CD4-positive, alpha-beta T cell treated with Interleukin-15 for 1 hour (primary cell): ENCODE results near the gene NACC2.
"Not testable (repeated sequence)": the region's sequence is repeated elsewhere in the genome, so short reads cannot be mapped to it uniquely, and the experiment has no call there.

Experiments used
- DNase-seq: peaks from one replicate; pipeline ENCODE4 v3.0.0-alpha.2; 2020

NACC2 gene

GRCh38 chr9:136043441-136043991 is 51.6 kb downstream of the NACC2 start:
- DNase-seq: no peak

- DNase-seq: no peak
These were observed 52.5 kb downstream of the NACC2 start for GRCh38 chr9:136042541-136042940.

GRCh38 chr9:136040848-136041247 is 54.2 kb downstream of the NACC2 start:
- DNase-seq: not testable (repeated sequence)

GRCh38 chr9:136039488-136039887 is 55.6 kb downstream of the NACC2 start:
- DNase-seq: no peak

- no peak for DNase-seq
These were observed 58.2 kb downstream of the NACC2 start for GRCh38 chr9:136036848-136037247.

GRCh38 chr9:136036050-136036449 is 59.0 kb downstream of the NACC2 start:
- DNase-seq: no peak

- DNase-seq: no peak
These were observed 63.1 kb downstream of the NACC2 start for GRCh38 chr9:136031741-136032730.

GRCh38 chr9:136031094-136031493 is 64.0 kb downstream of the NACC2 start:
- DNase-seq: no peak

GRCh38 chr9:136029556-136029955 is 65.5 kb downstream of the NACC2 start:
- no peak for DNase-seq

- no peak for DNase-seq
These were observed 66.2 kb downstream of the NACC2 start for GRCh38 chr9:136028760-136029470.

GRCh38 chr9:136026943-136027289 is 68.2 kb downstream of the NACC2 start:
- DNase-seq: not testable (repeated sequence)

- no peak for DNase-seq
These were observed 68.7 kb downstream of the NACC2 start for GRCh38 chr9:136026266-136026942.

GRCh38 chr9:136025481-136025880 is 69.6 kb downstream of the NACC2 start:
- DNase-seq: no peak

- no peak for DNase-seq
These were observed 70.3 kb downstream of the NACC2 start for GRCh38 chr9:136024696-136025316.

GRCh38 chr9:136024286-136024685 is 70.8 kb downstream of the NACC2 start:
- no peak for DNase-seq

- DNase-seq: no peak
These were observed 71.5 kb downstream of the NACC2 start for GRCh38 chr9:136023410-136024225.

GRCh38 chr9:136022731-136023409 is 72.2 kb downstream of the NACC2 start:
- DNase-seq: no peak

- DNase-seq: no peak
These were observed 73.0 kb downstream of the NACC2 start for GRCh38 chr9:136021872-136022681.

- no peak for DNase-seq
These were observed 73.8 kb downstream of the NACC2 start for GRCh38 chr9:136021171-136021871.

- no peak for DNase-seq
These were observed 74.4 kb downstream of the NACC2 start for GRCh38 chr9:136020671-136021070.
